Islet of Langerhans (tissue), 1 donor: Measurements from ENCODE around the gene TLE2.
"Not testable (repeated sequence)": the region's sequence is repeated elsewhere in the genome, so short reads cannot be mapped to it uniquely, and the experiment has no call there.

Experiments
- FAIRE-seq: peaks from one replicate; lab custom pipeline; 2011; peaks lifted over from hg19 to GRCh38; lab: Jason Lieb, UNC

The TLE2 gene

GRCh38 chr19:3012621-3013262, 16.3 kb downstream of the TLE2 start:
- no peak for FAIRE-seq

- FAIRE-seq = not testable (repeated sequence)
These were observed 17.0 kb downstream of the TLE2 start for GRCh38 chr19:3012059-3012458.

- no peak for FAIRE-seq
These were observed 18.2 kb downstream of the TLE2 start for GRCh38 chr19:3010871-3011270.

GRCh38 chr19:3008994-3009393, 20.1 kb downstream of the TLE2 start:
- no peak for FAIRE-seq

GRCh38 chr19:3007975-3008374, 21.1 kb downstream of the TLE2 start:
- FAIRE-seq = no peak

- FAIRE-seq = no peak
These were observed 22.9 kb downstream of the TLE2 start for GRCh38 chr19:3006075-3006767.

- FAIRE-seq = no peak
These were observed 23.7 kb downstream of the TLE2 start for GRCh38 chr19:3005345-3005744.

- FAIRE-seq = no peak
These were observed 24.6 kb downstream of the TLE2 start for GRCh38 chr19:3004522-3004921.

GRCh38 chr19:3003046-3003445, 26.0 kb downstream of the TLE2 start:
- no peak for FAIRE-seq

- FAIRE-seq = no peak
These were observed 27.8 kb downstream of the TLE2 start for GRCh38 chr19:3001235-3001800.

GRCh38 chr19:2998642-2999041, 30.4 kb downstream of the TLE2 start:
- FAIRE-seq = no peak

- FAIRE-seq = no peak
These were observed 31.4 kb downstream of the TLE2 start for GRCh38 chr19:2997720-2998119.

- no peak for FAIRE-seq
These were observed 34.4 kb downstream of the TLE2 start for GRCh38 chr19:2994588-2995131.

GRCh38 chr19:2993579-2993978, 35.5 kb downstream of the TLE2 start:
- FAIRE-seq = no peak

GRCh38 chr19:2992958-2993357, 36.1 kb downstream of the TLE2 start:
- no peak for FAIRE-seq

- not testable (repeated sequence) for FAIRE-seq
These were observed 36.7 kb downstream of the TLE2 start for GRCh38 chr19:2992333-2992732.

- no peak for FAIRE-seq
These were observed 39.7 kb downstream of the TLE2 start for GRCh38 chr19:2989236-2989946.

GRCh38 chr19:2988568-2988967, 40.5 kb downstream of the TLE2 start:
- FAIRE-seq = no peak

- FAIRE-seq = no peak
These were observed 41.3 kb downstream of the TLE2 start for GRCh38 chr19:2987797-2988196.

- no peak for FAIRE-seq
These were observed 42.0 kb downstream of the TLE2 start for GRCh38 chr19:2986951-2987524.

- FAIRE-seq = no peak
These were observed 44.9 kb downstream of the TLE2 start for GRCh38 chr19:2984215-2984528.

- no peak for FAIRE-seq
These were observed 45.5 kb downstream of the TLE2 start for GRCh38 chr19:2983351-2984214.
